ENCODE measurements around the gene STXBP2.

The STXBP2 gene

GRCh38 chr19:7612282-7613274 lies 24.3 kb upstream of the STXBP2 start:
- DNase-seq (ENCODE audit: low read depth in 2 of 2), result no peak

- DNase-seq (ENCODE audit: low read depth in 2 of 2), result no peak
These were observed 21.8 kb upstream of the STXBP2 start for GRCh38 chr19:7614859-7615741.

- no peak for DNase-seq (ENCODE audit: low read depth in 2 of 2)
These were observed 19.7 kb upstream of the STXBP2 start for GRCh38 chr19:7617172-7617571.

GRCh38 chr19:7617735-7618134 lies 19.2 kb upstream of the STXBP2 start:
- DNase-seq (ENCODE audit: low read depth in 2 of 2), result no peak

- DNase-seq (ENCODE audit: low read depth in 2 of 2), result no peak
These were observed 18.6 kb upstream of the STXBP2 start for GRCh38 chr19:7618348-7618747.

DNA sequence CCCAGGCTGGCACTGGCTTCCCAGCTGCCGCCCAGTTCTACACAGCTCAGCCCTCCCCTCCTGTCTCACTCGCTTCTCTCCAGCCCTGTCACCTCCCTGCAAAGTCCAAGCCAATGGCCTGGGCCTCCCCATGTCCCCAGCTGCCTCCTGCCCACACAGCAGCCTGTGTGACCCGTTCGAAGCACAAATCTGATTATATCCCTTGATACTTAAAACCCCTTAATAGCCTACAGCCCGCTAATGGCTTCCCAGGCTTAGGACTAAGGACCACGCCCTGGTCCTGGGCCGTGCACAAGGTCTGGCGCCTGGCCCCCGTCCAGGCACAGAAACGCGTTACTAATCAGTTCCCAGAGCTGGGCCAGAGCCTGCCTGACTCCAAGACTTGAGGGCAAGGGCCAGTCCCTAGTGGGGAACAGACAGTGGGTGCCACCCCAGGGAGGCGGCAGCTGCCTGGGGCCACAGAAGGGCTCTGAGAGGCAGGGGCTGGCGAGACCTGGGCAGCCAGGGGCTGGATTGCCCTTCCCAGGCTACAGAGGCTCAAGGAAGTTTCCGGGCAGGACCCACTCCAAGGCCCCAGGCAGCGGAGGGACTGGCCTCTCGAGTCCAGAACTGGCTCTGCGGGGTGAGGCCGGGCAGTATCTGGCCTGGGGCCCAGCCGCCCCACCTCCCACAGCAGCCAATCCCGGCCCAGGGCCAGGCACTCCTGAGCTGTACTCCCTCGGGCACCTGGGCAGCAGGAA lies 18.0 kb upstream of the STXBP2 start:
- no peak for DNase-seq (ENCODE audit: low read depth in 2 of 2)

- no peak for DNase-seq (ENCODE audit: low read depth in 2 of 2)
These were observed 17.1 kb upstream of the STXBP2 start for GRCh38 chr19:7619671-7620441.

GRCh38 chr19:7620442-7621412 lies 16.2 kb upstream of the STXBP2 start:
- DNase-seq (ENCODE audit: low read depth in 2 of 2), result no peak

DNA sequence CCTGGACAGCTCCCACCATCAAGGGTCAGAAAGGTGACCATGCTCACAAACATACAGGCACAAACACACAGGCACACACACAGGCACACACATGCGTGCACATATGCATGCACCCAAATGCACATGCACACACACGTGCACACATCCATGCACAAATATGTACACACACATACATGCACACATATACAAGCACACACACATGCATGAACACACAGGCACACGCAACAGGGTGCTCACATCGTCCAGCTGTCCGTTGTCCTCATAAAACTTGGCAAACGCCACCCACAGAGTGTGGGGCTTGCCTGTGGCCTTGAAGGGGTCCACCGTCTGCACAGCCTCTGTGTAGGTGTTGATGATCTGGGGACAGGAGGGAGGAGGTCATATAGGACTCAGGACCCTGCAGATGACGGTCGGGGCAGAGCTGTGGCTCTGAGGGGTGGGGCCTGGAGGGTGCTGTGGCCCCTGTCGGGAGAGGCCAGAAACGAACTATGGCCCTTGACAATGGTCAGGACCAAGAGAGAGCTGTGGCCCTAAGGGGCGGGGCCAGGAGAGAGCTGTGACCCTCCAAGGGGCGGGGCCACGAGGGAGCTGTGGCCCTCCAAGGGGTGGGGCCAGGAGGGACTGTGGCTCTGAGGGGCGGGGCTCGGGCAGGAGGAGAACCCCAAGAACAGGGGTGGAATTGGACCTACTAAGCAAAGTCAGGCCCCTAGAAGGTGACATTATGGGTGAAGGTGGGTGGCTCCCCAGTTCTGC lies 13.8 kb upstream of the STXBP2 start:
- DNase-seq (ENCODE audit: low read depth in 2 of 2), result no peak

GRCh38 chr19:7623725-7624603 lies 12.9 kb upstream of the STXBP2 start:
- no peak for DNase-seq (ENCODE audit: low read depth in 2 of 2)

GRCh38 chr19:7624810-7625209 lies 12.1 kb upstream of the STXBP2 start:
- DNase-seq (ENCODE audit: low read depth in 2 of 2), result no peak

DNA sequence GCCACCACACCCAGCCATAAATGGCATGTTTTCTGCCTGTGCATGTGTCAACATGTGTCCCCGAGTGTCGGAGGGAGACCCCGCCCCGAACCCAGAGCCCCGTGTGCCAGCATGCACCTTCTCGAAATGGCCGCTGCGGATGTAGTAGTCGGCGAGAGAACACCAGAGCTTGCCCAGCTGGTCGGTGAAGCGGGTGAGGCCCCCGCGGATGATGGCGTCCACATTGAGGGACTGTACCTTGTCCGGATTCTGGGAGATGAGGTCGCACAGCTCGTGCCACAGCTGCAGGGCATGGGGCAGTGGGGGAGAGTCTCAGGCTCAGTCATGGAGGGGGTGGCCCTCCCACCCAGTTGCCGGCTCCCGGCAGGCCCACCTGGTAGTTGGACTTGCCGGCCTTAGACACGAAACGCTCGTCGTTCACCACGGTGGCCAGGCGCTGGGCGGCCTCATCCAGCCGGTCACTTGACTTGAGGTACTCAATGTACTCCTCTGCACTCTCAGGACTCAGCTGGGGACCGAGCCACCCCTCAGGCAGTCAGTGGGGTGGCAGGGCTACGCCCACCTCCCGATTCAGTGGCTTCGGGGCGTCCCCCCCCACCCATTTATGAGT lies 11.0 kb upstream of the STXBP2 start:
- DNase-seq (ENCODE audit: low read depth in 2 of 2), result no peak

DNA sequence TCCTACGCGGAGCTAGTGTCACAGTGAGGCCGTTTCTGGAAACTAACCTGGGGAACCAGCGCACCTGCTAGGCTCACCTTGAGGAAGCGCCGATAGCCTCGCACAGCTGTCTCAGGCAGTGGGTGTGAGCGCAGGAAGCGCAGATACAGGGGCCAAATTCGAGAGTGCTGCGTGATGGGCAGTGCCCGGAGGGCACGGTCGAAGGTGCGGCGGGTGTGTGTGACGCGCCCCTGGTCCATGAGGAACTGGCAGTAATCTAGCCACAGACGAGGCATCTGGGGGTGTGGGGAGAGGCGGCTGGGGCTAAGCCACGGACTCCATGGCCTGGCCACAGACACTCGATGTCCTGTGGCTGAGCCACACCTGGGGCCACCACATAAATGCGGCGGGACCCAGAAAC lies 9.7 kb upstream of the STXBP2 start:
- no peak for DNase-seq (ENCODE audit: low read depth in 2 of 2)

DNA sequence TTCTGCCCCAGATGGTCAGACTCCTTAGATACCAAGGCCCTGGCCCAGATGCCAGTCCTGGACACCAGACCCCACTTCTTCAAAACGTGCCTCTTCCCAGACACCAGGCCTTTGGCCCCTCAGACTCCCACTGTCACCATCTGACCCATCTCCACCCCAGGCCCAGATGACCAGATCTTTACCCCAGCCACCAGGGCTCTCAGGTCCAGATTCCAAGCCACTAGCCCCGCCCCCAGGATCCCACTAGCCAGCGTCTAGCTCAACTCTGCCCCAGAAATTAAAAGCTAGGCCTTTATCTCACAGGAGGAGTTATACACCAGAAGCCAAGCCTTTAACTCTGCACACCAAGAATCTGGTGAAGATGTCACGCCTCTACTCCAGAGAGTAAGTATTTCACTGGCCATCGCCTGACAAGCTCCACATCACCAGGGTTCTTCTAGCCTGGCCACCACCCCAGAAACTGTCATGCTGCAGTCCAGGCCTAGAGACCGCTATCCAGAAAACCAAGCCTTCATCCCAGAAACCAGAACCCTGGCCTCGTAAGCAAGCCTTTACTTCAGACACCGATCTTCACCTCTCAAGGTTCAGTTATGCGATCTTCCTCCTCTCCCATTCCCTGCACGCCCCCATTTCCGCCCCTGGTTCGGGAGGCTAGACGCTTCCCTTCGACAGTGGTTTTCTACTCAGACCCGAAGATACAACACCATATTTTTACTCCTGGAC lies 8.2 kb upstream of the STXBP2 start:
- no peak for DNase-seq (ENCODE audit: low read depth in 2 of 2)

GRCh38 chr19:7629347-7630054 lies 7.4 kb upstream of the STXBP2 start, which contains the start of the genes PET100 and XAB2:
Gene PET100, plus strand, starts transcription at chr19:7629793. Its CDS starts 41 bp downstream, at chr19:7629834.
Gene XAB2, minus strand, starts transcription at chr19:7629545. Its CDS starts 18 bp downstream, at chr19:7629527.
- peak; percentile 82 to 92 for DNase-seq (ENCODE audit: low read depth in 2 of 2)

- DNase-seq (ENCODE audit: low read depth in 2 of 2), result no peak
These were observed 5.3 kb upstream of the STXBP2 start for GRCh38 chr19:7631577-7631976.
